PC-3 (cell line): Measurements from ENCODE around the gene FBXO5. TPM values are rescaled to one million over a fixed set of nuclear protein-coding genes. Genes with fewer than 3 reads are reported as not detected.

ENCODE experiments used
- ATAC-seq: fragments of 200-7000 bp; cut with Tn5 transposase; 2 replicates; pipeline ENCODE4 v1.9.1; 2020; ENCODE audit warnings: mild to moderate bottlenecking, moderate library complexity
- BruUV-seq: library from RNA; stranded (reverse); fragments of 400-500 nt; replicated peaks from 2 replicates; lab custom pipeline; 2021; lab: Mats Ljungman, UMichigan
- CTCF ChIA-PET: fragments of 300-600 bp; sonication (Branson Sonifier 250); formaldehyde crosslinking; loops from one replicate; lab custom pipeline; 2022; ENCODE audit warnings: antibody characterized with exemption; lab: Charles Lee
- POLR2A ChIA-PET: fragments of 300-600 bp; sonication (Branson Sonifier 250); formaldehyde crosslinking; loops from one replicate; lab custom pipeline; 2022; ENCODE audit warnings: antibody characterized with exemption; ENCODE audit not compliant: unreplicated experiment; lab: Charles Lee
- DNase-seq: peaks from one replicate; pipeline ENCODE4 v3.0.0-alpha.2; 2015
- H2AFZ ChIP-seq: fragments of 300-600 bp; sonication (generic); 2 replicates; pipeline ENCODE4 v1.6.0; 2016; ENCODE audit warnings: antibody characterized with exemption, low read length
- H3F3A ChIP-seq: fragments of 300-600 bp; sonication (generic); one replicate; pipeline ENCODE4 v1.6.0; 2017; ENCODE audit warnings: antibody characterized with exemption, low read length, control low read depth, mild to moderate bottlenecking; ENCODE audit not compliant: unreplicated experiment
- H3K27ac ChIP-seq: fragments of 300-600 bp; sonication (generic); 2 replicates; pipeline ENCODE4 v1.5.1; 2016; ENCODE audit warnings: mild to moderate bottlenecking, low read length
- H3K27me3 ChIP-seq: fragments of 300-600 bp; sonication (generic); 2 replicates; pipeline ENCODE4 v1.6.1; 2016; ENCODE audit warnings: low read length, mixed read lengths
- H3K36me3 ChIP-seq: fragments of 300-600 bp; sonication (generic); 2 replicates; pipeline ENCODE4 v1.6.1; 2016; ENCODE audit warnings: low read depth, mixed run types, low read length, mixed read lengths
- H3K4me1 ChIP-seq: fragments of 300-600 bp; sonication (generic); 2 replicates; pipeline ENCODE4 v1.5.1; 2016; ENCODE audit warnings: low read length; ENCODE audit not compliant: insufficient read depth
- H3K4me2 ChIP-seq: fragments of 300-600 bp; sonication (generic); 2 replicates; pipeline ENCODE4 v1.6.0; 2016; ENCODE audit warnings: low read length
- H3K4me3 ChIP-seq: fragments of 300-600 bp; sonication (generic); 2 replicates; pipeline ENCODE4 v1.5.1; 2016; ENCODE audit warnings: mild to moderate bottlenecking, low read length, mixed read lengths
- H3K79me2 ChIP-seq: fragments of 300-600 bp; sonication (generic); 2 replicates; pipeline ENCODE4 v1.6.1; 2017; ENCODE audit warnings: low read length, mixed read lengths
- H3K9ac ChIP-seq: fragments of 300-600 bp; sonication (generic); 2 replicates; pipeline ENCODE4 v1.6.0; 2016; ENCODE audit warnings: mild to moderate bottlenecking, low read length
- H3K9me2 ChIP-seq: fragments of 300-600 bp; sonication (generic); replicated peaks from 2 replicates; pipeline ENCODE4 v1.6.1; 2016; ENCODE audit warnings: mixed run types, low read length, mixed read lengths
- H3K9me3 ChIP-seq: fragments of 300-600 bp; sonication (generic); 2 replicates; pipeline ENCODE4 v1.6.1; 2016; ENCODE audit warnings: low read length, mixed read lengths
- H4K20me1 ChIP-seq: fragments of 300-600 bp; sonication (generic); 2 replicates; pipeline ENCODE4 v1.6.1; 2016; ENCODE audit warnings: low read length, mixed read lengths
- CTCF ChIP-seq: fragments of 300-600 bp; sonication (generic); conservative IDR thresholded peaks from 2 replicates; pipeline ENCODE4 v1.5.1; 2017; ENCODE audit warnings: antibody characterized with exemption, low read depth, mild to moderate bottlenecking, low read length
- EZH2 ChIP-seq: fragments of 300-600 bp; sonication (generic); IDR thresholded peaks from one replicate; pipeline ENCODE4 v1.6.1; 2017; ENCODE audit warnings: antibody characterized with exemption, mild to moderate bottlenecking, low read length; ENCODE audit not compliant: unreplicated experiment
- EZH2phosphoT487 ChIP-seq: fragments of 300-600 bp; sonication (generic); IDR thresholded peaks from 2 replicates; pipeline ENCODE4 v1.6.1; 2018; ENCODE audit warnings: mild to moderate bottlenecking, antibody characterized with exemption, low read length, borderline replicate concordance
- intact Hi-C: fragments of 100-400 bp; cut with micrococcal nuclease; formaldehyde crosslinking; loops from 2 replicates; pipeline ENCODE4 v1.9.0; 2023
- total RNA-seq: library from RNA; depleted of rRNA; stranded (reverse); fragments of >200 nt; gene quantifications from 2 replicates; pipeline ENCODE4 v1.2.3, GENCODE V29; 2014

FBXO5 gene
- total RNA-seq, 1 experiment from 2014 or later = 16.8 TPM

GRCh38 chr6:152942319-152942869, 40.4 kb downstream of the FBXO5 start:
- Histone ChIP-seq H3K36me3 (no peaks in the 10 kb centered on the region), H3K4me3 (no peak overlapping the region), H3K9me2 (no peaks in the 10 kb centered on the region), H3K9ac (peak overlapping the region; percentile 27; the same call in 1 of the 2 replicates), H4K20me1 (no peaks in the 10 kb centered on the region), H3K79me2 (no peaks in the 10 kb centered on the region), H3K27ac (peak overlapping the region; percentile 78), H3K27me3 (peaks cover 21% of the 10 kb centered on the region), H3K4me1 (peaks cover 48% of the 10 kb centered on the region), H2AFZ (no peak overlapping the region), H3K9me3 (no peaks in the 10 kb centered on the region), H3F3A (no peaks in the 10 kb centered on the region), H3K4me2 (peak overlapping the region; percentile 69)
- ChIA-PET POLR2A (no interaction called here), CTCF (no interaction called here)
- no TSS peak for BruUV-seq
- ATAC-seq (no peak), DNase-seq (peak; percentile 36)
- no peak for TF ChIP-seq EZH2
- TF ChIP-seq CTCF = no peak
- TF ChIP-seq EZH2phosphoT487 = no peak
- intact Hi-C loops = no loop called here

GRCh38 chr6:152941746-152942145, 41.1 kb downstream of the FBXO5 start:
- Histone ChIP-seq H3K36me3 (no peaks in the 10 kb centered on the region), H3K27ac (peak overlapping the region; percentile 78), H3K4me1 (peaks cover 42% of the 10 kb centered on the region), H3K4me2 (peak overlapping the region; percentile 69), H3K9ac (peak overlapping the region; percentile 27; the same call in 1 of the 2 replicates), H3K27me3 (peaks cover 26% of the 10 kb centered on the region), H2AFZ (no peak overlapping the region), H3K9me3 (no peaks in the 10 kb centered on the region), H3F3A (no peaks in the 10 kb centered on the region), H3K4me3 (no peak overlapping the region), H3K9me2 (no peaks in the 10 kb centered on the region), H4K20me1 (no peaks in the 10 kb centered on the region), H3K79me2 (no peaks in the 10 kb centered on the region)
- BruUV-seq = no TSS peak
- ATAC-seq (peak; percentile 45; the same call in 1 of the 2 replicates), DNase-seq (peak; percentile 61)
- TF ChIP-seq CTCF = no peak
- no peak for TF ChIP-seq EZH2
- intact Hi-C loops = no loop called here
- CTCF ChIA-PET = no interaction called here
- POLR2A ChIA-PET = no interaction called here

- no TSS peak for BruUV-seq
- CTCF ChIA-PET = no interaction called here
- ATAC-seq = no peak
Observed at GRCh38 chr6:152932865-152933264, 50.0 kb downstream of the FBXO5 start.

More at GRCh38 chr6:152932865-152933264, 50.0 kb downstream of the FBXO5 start:
- DNase-seq = no peak
- intact Hi-C loops = no loop called here
- no peak overlapping the region for H3K4me3 ChIP-seq
- no peaks in the 10 kb centered on the region for H3K36me3 ChIP-seq
- no peaks in the 10 kb centered on the region for H3F3A ChIP-seq
- H3K9ac ChIP-seq = no peak overlapping the region
- no peaks in the 10 kb centered on the region for H3K9me3 ChIP-seq
- H2AFZ ChIP-seq = no peak overlapping the region
- H3K27me3 ChIP-seq = peaks cover 70% of the 10 kb centered on the region
- no peak overlapping the region for H3K4me2 ChIP-seq
- no peak overlapping the region for H3K27ac ChIP-seq
- no peaks in the 10 kb centered on the region for H3K4me1 ChIP-seq
- POLR2A ChIA-PET = no interaction called here
- TF ChIP-seq EZH2phosphoT487 = no peak
- TF ChIP-seq CTCF = no peak
- no peak for TF ChIP-seq EZH2
- no peaks in the 10 kb centered on the region for H4K20me1 ChIP-seq
- no peaks in the 10 kb centered on the region for H3K9me2 ChIP-seq
- no peaks in the 10 kb centered on the region for H3K79me2 ChIP-seq
